Astrocyte (in vitro differentiated cells and primary cell): ENCODE results near the gene RARB.

Experiments
- CTCF ChIP-seq: IDR thresholded peaks from 2 replicates; pipeline ENCODE4 v1.5.1; 2011; ENCODE audit warnings: low read depth, mild to moderate bottlenecking, inconsistent platforms, low read length, moderate library complexity; ENCODE audit not compliant: insufficient read depth
- EZH2 ChIP-seq: IDR thresholded peaks from 2 replicates; pipeline ENCODE4 v1.6.1; 2012; ENCODE audit warnings: mild to moderate bottlenecking, low read length, inconsistent platforms; ENCODE audit not compliant: insufficient read depth

- TF ChIP-seq CTCF: no peak
- no peak for TF ChIP-seq EZH2
These were observed 2.3 kb downstream of the RARB start for GRCh38 chr3:25430287-25430934.
